Astrocyte (in vitro differentiated cells and primary cell): ENCODE results near the gene B3GNT4.

ENCODE experiments used
- CTCF ChIP-seq: IDR thresholded peaks from 2 replicates; pipeline ENCODE4 v1.5.1; 2011; ENCODE audit warnings: low read depth, mild to moderate bottlenecking, inconsistent platforms, low read length, moderate library complexity; ENCODE audit not compliant: insufficient read depth
- EZH2 ChIP-seq: IDR thresholded peaks from 2 replicates; pipeline ENCODE4 v1.6.1; 2012; ENCODE audit warnings: mild to moderate bottlenecking, low read length, inconsistent platforms; ENCODE audit not compliant: insufficient read depth

GRCh38 chr12:122174155-122174845 is 29.2 kb upstream of the B3GNT4 start, which contains the start of gene IL31:
- TF ChIP-seq EZH2 (no peak), CTCF (no peak)
